Thyroid gland (tissue), 4 donors: ENCODE data around the gene ALG12.

Experiments used
- CTCF ChIP-seq, 6 experiments: fragments of 200-600 bp in 3 of 6; fragments of 450-650 bp in 3 of 6; sonication (generic) in 3 of 6; IDR thresholded peaks; one replicate each; pipeline ENCODE4 v1.5.1; 2016 to 2019; ENCODE audit warnings: antibody characterized with exemption in 6 of 6, mild to moderate bottlenecking in 2 of 6, inconsistent platforms in 1 of 6, moderate library complexity in 1 of 6
- POLR2A ChIP-seq, 2 donors: fragments of 450-650 bp; IDR thresholded peaks; one replicate each; pipeline ENCODE4 v1.6.1; 2017; ENCODE audit warnings: antibody characterized with exemption in 2 of 2, mild to moderate bottlenecking in 2 of 2, moderate library complexity in 1 of 2

- no peak for TF ChIP-seq CTCF (IDR thresholded peaks at IDR 0.05)
- TF ChIP-seq POLR2A (IDR thresholded peaks at IDR 0.05): no peak
These were observed 19.7 kb upstream of the ALG12 start for GRCh38 chr22:49937758-49938564.
